ENCODE results near the gene ADAD2.

- no peak for TF ChIP-seq EZH2 (IDR thresholded peaks at IDR 0.05; ENCODE audit: low read depth)
- no peak for TF ChIP-seq CTCF (conservative IDR thresholded peaks at IDR 0.05)
Observed at GRCh38 chr16:84224554-84224953, 33.6 kb downstream of the ADAD2 start.
